GM19099 (cell line): ENCODE measurements around the gene CLK3.
A peak's percentile ranks its signal among the peaks of the same experiment; 100 is the strongest.

Source experiments
- POLR2A ChIP-seq: IDR thresholded peaks from 3 replicates; pipeline ENCODE4 v1.6.1; 2011; ENCODE audit warnings: low read depth; ENCODE audit not compliant: insufficient read length; ENCODE audit errors: extremely low read depth

CLK3 gene

DNA sequence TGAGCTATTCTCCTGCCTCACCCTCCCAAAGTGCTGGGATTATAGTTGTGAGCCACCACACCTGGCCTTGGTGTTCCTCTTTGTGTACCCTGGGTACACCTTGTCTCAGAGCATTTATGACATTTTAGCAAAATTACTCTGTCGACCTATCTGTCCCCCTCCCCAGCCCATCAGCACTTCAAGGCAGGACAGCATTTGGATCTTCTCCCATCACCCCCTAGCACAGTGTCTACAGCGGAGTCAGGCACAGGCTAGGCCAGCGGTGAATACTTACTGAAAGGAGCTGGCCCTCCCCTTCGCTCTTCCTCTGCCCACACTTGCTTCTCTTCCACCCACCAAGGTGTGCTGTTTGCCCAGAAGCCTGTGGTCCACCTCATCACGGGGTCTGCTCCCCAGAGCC lies 20.4 kb upstream of the CLK3 start:
- TF ChIP-seq POLR2A: no peak

DNA sequence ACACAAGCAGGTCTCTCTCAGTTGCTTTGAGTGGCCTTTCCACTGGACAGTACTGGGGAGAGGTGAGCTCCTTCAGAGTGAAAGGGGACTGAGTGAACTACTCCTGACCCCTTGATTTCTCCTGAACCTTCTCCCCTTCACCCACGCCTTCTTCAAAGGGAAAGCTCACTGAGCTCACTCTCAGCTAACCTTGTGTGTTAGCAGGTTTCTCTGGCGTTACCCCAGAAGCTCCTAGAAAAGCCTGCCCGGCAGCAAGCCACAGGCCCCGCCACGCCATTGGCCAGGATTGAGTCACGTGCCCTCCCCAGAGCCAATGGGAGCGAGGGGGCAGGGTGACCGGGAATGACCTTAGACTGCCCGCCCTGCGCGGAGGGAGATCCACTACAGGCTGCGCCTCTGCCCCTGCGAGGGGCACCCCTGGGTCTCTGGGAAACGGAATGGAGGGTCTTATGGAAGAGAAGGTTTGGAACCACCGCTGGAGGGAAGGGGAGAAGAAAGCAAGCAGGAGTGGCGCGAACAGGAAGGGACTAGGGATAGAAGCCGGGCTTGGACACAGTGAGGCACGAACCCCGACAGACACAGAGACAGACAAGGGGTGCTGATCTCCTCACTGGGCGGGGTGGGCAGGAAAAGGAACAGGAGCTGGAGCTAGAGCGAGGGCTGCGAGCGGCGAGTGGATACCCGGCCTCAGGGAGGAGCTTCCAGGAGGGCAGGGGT lies 17.4 kb upstream of the CLK3 start:
- peak; percentile 65 for TF ChIP-seq POLR2A

DNA sequence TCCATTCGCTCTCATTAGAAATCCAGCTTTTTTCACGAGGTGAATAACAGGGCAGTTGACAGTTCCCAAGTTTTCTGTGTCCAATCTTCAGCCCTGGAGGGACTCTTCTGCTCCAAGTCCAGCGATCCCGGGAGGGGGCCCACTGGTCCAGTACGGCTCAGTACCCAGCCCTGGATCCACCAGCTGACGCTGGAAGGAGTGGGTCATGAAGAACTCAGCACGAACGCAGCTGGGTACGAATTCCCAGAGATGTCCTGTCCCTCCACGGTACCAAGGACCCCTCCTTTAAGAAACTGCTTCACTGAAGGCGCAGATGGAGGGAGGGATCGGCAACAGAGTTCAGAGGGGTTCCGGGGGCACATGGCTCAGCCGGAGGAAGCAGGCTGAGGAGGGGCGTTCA lies 16.5 kb upstream of the CLK3 start:
- TF ChIP-seq POLR2A: no peak

DNA sequence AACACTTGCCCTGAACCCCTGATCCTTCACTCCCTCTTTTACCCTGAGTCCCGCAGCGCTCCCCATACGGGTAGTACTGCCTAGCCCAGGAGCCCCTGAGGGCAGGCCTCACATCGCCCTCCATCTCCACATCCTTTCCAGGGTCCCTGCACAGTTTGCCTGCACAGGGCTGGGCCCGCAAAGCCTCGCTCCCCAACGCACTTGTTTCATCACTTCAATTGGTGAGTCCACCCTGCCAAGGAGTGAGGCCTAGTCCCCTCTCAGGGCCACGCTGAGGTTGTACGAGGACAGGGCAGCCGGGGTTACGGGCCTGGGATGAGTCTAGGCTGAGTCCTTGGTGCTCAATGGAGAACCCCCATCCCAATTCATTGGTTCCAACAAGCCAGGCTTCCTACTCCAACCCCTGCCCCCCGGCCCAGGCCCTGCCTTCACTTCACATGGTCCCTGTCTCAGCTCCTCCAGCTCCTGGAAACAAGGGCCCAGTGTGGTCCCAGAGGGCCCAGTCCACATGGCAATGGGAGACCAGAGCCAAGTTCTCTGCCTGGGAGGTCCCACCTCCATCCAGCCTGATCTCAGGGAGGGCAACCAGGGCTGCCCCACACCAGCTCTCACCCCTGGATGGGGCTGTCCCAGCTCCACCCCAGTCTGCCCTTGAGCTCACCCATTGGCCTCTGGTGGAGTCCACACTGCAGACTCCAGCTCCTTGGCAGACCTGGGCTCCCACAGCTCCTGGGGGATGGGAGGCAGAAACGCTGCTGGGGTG lies 12.4 kb upstream of the CLK3 start:
- TF ChIP-seq POLR2A: no peak

DNA sequence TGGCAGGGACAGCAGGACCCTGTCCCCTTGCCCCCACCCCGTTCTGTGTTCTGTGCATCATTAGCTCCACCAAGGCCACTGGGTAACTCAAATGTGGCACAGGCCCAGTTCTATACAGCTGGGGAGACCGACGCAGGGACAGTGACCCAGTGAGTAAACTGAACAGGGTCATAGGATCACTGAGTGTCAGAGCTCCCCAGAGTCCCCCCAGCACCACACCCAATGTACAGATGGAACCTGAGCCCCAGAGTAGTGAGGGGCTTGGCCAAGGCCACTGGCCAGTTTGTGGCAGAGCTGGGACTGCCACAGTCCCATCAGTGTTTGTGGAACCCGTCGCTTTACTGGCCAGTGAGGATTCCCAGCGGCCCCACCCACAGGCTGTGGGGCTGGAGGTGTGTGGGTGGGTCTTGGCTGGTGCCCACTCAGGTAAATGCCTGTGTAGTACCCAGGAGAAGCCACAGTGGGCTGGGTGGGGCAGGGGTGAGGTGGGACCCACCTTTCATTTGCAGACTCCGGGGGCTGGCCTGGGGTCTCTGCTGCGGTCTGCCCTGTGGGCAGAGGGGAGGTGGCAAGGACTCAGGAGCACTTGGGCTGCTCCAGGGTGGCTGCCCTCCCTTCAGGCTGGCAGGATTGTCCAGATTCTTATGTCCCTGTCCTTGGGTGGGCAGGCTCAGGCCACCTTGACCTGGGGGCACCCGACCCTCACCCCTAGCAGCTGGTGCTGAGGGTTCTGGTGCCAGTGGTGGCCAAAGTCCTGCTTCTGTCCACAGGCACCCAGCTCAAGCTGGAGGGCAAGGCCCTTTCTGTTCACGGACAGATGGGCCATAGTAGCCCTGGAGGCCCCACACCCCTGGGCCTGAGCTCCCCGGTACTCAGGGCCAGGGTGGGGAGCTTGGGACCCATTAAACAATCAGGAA lies 11.6 kb upstream of the CLK3 start:
- no peak for TF ChIP-seq POLR2A

DNA sequence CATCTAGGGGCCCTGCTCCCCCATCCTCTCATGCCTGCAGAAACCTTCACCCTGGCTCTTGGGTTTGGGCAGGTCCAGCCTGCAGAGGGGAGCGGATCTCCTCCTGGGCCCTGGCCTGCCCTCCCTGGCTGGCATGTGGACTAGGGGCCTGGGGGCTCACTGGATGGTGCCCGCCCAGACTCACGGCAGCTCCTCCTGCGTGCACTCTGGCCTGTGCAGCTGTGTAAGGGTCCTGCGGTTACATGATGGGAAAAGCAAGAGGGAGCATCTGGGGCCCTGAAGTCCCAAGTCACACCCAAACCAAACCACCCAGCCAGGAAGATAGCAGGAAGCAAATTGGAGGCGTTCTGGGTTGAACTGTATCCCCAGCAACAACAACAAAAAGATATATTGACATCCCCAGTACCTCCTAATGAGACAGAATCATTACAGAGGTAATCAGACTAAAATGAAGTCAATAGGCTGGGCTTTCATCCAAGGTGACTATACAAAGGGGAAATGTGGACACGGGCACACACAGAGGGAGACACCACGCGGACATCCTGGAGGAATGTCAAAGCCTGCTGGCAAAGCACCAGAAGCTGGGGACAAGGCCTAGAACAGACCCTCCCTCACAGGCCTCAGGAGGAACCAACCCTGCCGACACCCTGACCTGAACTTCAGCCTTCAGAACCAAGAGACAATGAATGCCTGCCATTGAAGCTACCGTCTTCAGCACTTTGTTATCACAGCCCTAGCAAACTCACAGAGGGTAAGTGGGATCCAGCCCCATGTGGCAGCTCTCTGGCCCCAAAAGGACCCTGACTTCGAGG lies 10.4 kb upstream of the CLK3 start:
- no peak for TF ChIP-seq POLR2A

DNA sequence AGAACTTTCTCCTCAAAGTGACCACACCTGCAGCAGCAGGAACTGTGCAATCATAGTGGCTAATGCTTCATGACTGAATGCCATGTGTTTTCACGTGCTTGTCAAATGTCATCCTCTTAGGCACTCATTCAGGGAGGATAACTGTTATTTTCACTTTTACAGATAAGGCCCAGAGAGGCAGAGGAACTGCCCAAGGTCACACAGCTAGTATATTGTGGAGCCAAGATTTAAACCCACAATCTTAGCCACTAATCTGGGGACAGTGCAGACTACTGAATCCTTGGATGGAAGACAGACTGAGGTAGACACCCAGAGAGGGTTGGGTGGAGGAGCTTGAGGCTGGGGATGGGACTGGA lies 9.9 kb upstream of the CLK3 start:
- TF ChIP-seq POLR2A: no peak

DNA sequence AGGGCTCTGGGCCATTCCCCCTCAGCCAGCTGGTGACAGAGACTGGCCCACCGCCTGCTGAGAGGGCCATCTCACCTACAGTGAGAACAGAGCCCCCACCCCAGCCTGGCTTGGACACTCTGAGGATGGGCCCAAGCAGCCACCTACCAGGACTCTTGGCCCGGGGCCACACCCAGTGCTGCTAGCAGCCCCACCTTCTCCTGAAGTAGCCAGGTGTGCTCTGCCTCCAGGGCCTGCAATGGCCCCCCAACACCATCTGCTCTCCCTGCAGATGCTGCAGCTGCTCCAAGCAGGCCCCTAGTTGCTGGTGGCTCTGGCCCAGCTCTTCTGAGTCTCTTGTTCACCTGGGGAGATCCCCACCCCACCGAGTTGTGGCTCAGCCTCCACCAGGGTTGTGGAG lies 6.8 kb upstream of the CLK3 start:
- TF ChIP-seq POLR2A: no peak

DNA sequence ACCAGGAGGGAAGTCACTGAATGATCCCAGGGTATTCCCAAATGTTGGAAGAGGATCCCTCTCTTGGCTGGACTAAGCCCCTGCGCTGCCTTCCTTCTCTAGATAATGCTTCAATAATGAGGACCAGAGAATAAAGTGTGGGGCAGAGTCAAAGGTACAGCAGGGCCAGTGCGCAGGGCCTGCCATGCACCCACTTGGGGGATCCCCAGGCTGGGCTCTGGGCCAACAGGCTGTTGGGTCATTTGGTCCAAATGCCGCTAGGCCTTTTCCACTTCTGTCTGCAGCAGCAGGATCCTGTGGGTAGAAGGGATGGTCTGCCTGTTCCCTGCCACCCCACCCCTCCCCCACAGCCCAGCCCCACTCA lies 5.7 kb upstream of the CLK3 start:
- TF ChIP-seq POLR2A: no peak

DNA sequence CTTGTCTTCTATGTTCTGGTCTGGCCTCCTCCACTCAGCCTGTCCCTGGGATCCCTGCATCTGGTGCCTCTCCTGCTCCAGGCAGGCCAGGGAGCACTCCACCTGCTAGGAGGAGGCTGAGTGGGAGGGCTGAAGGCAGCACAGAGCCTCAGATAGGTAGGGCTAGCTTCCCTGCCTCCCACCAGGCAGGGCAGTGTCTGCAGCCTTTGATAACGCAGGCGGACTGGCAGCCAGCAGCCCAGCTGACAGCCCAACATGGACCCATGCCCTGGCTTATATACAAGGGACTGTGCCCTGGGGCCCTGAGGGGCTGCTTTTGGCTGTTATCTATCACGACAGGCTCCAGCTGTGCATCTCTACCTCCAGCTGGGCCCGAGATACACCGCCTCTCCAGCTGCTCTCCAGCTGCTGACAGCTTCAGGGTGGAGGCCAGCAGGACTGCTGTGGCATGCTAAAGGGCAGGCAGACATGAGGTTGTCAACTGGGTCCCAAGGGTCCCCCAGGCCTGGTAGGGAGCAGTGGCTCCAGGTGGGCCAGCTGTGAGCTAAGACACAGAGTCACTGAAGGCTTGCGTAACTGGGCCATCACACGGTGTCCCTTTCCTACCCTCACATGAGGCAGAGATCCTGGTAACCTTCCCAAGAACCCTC lies 5.2 kb upstream of the CLK3 start:
- no peak for TF ChIP-seq POLR2A

DNA sequence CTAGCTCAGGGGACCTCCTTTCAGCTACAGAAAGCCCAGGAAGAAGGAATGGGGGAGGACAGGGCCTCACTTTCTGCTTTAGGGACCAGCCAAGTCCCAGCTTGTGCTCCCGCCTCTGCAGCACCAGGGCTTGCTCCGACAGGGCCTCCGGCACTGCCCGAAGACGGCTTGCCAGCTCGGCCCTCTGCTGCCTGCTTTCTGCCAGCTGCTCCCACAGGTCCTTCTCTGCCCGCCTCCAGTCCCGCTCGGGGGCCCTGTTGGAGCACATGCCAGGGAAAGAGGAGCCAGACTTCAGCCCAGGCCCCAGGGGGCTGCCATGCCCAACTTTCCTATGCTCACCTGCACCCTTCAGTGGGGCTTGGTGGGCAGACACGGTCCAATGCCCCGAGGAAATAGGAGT lies 4.3 kb upstream of the CLK3 start:
- no peak for TF ChIP-seq POLR2A

DNA sequence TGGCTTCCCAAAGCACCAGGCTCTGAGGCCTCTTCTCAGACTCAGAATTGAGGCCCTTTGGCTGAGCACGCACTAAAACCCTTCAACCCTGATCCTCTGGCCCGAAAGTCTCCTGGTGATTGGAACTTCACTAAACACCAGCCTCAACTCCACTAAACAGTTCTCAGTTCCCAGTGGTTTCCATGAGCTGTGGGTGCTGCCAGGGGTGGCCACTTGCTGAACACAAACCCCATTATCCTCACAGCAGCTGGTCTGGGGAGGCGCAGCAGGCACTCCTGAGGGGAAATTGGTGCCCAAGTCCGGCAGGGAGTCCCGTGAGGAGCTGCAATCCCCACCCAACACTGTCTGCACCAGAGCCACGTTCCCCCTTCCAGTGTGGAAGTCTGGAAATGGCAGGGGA lies 3.8 kb upstream of the CLK3 start:
- TF ChIP-seq POLR2A: no peak

DNA sequence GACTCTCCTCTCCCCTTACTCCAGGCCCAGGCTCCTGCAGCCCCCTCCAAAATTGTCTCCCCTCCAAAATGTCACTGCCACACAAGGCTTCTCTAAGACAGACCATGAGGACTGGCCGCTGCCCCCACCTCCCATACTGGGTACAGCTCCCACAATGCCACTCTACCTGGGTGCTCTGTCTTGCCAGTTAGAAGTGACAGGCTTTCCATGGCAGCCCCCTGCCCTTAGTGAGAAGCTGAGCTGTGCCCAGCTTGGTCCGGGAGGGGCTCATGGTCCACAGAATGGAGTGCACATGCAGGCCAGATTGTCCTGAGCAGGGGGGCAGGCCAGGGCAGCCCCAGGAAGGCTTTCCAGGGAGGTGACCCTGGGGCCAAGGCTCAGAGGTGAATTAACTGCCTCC lies 3.0 kb upstream of the CLK3 start:
- no peak for TF ChIP-seq POLR2A

DNA sequence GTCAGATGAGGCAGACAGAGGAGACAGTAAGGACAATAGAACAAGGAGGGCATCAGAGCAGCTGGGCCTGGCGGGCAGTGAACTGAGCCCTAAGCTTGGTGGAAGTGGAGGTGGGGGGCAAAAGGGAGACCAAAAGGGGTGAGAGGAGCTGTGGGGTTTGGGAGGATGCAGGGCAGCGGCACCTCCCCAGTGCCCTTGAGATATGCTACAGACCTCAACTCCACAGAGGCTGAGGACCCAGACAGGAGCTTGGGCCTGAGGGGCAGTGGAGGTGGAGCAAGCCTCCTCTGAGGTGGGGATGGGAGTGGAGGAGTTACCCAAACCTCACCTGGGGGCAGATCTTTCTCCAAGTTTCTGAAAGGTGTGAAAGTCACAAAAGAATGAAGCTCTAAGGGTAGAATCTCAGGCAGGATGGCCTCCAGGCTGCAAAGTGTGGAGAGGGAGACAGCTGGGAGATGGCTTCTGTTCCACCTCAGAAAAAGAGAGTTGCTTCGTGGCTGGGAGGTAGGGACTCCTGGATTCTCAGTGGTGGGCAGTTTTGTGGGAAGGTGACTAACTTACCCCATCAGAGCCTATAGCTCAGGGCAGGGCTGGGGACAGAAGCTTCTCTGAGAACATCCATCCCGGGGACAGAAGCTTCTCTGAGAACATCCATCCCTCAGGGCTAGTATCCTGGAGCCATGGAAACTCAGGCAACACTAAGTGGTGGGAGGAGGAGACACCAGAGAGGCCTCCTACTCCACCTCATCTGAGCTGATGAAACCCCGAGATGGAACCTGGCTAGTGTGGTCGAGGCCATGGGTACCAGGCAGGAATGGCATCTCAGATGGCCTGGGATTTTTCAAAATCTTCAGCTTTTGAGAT lies 2.3 kb upstream of the CLK3 start:
- no peak for TF ChIP-seq POLR2A
